OCI-M2 (cell line): ENCODE measurements around the gene BOD1.

Experiments
- DNase-seq: peaks from one replicate; lab custom pipeline; 2025; ENCODE audit not compliant: unreplicated experiment; lab: John Stamatoyannopoulos, UW

The BOD1 gene

GRCh38 chr5:173642191-173642816 lies 25.9 kb upstream of the BOD1 start:
- DNase-seq, result no peak

- no peak for DNase-seq
Observed at GRCh38 chr5:173640156-173640804, 23.8 kb upstream of the BOD1 start.

GRCh38 chr5:173638126-173639040 lies 21.9 kb upstream of the BOD1 start:
- DNase-seq, result no peak

- no peak for DNase-seq
Observed at GRCh38 chr5:173637340-173637739, 20.9 kb upstream of the BOD1 start.

- no peak for DNase-seq
Observed at GRCh38 chr5:173634465-173634983, 18.1 kb upstream of the BOD1 start.

GRCh38 chr5:173633304-173633703 lies 16.9 kb upstream of the BOD1 start:
- DNase-seq, result no peak

GRCh38 chr5:173631478-173631877 lies 15.0 kb upstream of the BOD1 start:
- no peak for DNase-seq

- no peak for DNase-seq
Observed at GRCh38 chr5:173630724-173631365, 14.4 kb upstream of the BOD1 start.

GRCh38 chr5:173629628-173630027 lies 13.2 kb upstream of the BOD1 start:
- DNase-seq, result no peak

GRCh38 chr5:173628501-173628900 lies 12.1 kb upstream of the BOD1 start:
- DNase-seq, result no peak

GRCh38 chr5:173627860-173628392 lies 11.5 kb upstream of the BOD1 start:
- DNase-seq, result no peak

- DNase-seq, result no peak
Observed at GRCh38 chr5:173627271-173627670, 10.8 kb upstream of the BOD1 start.

GRCh38 chr5:173626505-173626820 lies 10.0 kb upstream of the BOD1 start:
- DNase-seq, result no peak

- DNase-seq, result no peak
Observed at GRCh38 chr5:173625673-173626504, 9.4 kb upstream of the BOD1 start.

GRCh38 chr5:173625261-173625660 lies 8.8 kb upstream of the BOD1 start:
- DNase-seq, result no peak

GRCh38 chr5:173624282-173624681 lies 7.8 kb upstream of the BOD1 start:
- DNase-seq, result no peak

GRCh38 chr5:173623789-173624188 lies 7.3 kb upstream of the BOD1 start:
- no peak for DNase-seq

- DNase-seq, result no peak
Observed at GRCh38 chr5:173623296-173623771, 6.9 kb upstream of the BOD1 start.

- DNase-seq, result no peak
Observed at GRCh38 chr5:173622183-173623047, 6.0 kb upstream of the BOD1 start.
